ENCODE results near the gene RPUSD1.

- TF ChIP-seq CTCF (conservative IDR thresholded peaks at IDR 0.05; ENCODE audit: low read depth, low read length) (no peak), EZH2 (IDR thresholded peaks at IDR 0.05; ENCODE audit: borderline replicate concordance, low read depth, low read length, poor library complexity, severe bottlenecking) (no peak)
These were observed 47.8 kb downstream of the RPUSD1 start for GRCh38 chr16:740459-740763.

Data from A673 (cell line).